Heart right ventricle (tissue), 16 donors: Measurements from ENCODE around the gene CCT4. TPM values are rescaled to one million over a fixed set of nuclear protein-coding genes. Genes with fewer than 3 reads are reported as not detected.
A peak's percentile ranks its signal among the peaks of the same experiment; 100 is the strongest.
"Not testable (repeated sequence)": the region's sequence is repeated elsewhere in the genome, so short reads cannot be mapped to it uniquely, and the experiment has no call there.

Experiments used
- ATAC-seq, 8 donors: fragments of 200-7000 bp; cut with Tn5 transposase; one replicate each; pipeline ENCODE4 v1.9.1; 2020; ENCODE audit warnings: mild to moderate bottlenecking in 8 of 8, moderate library complexity in 8 of 8, moderate number of reproducible peaks in 1 of 8
- DNase-seq, 2 donors: peaks; one replicate each; pipeline ENCODE4 v3.0.0-alpha.2; 2020
- H3K27ac ChIP-seq, 10 donors: fragments of 200-600 bp; sonication (generic) in 2 of 10; one replicate each; pipeline versions ENCODE4 v1.5.0 to v1.8.0; 2020 to 2022; ENCODE audit warnings: mild to moderate bottlenecking in 3 of 10
- H3K27me3 ChIP-seq, 7 donors: fragments of 200-600 bp; one replicate each; pipeline ENCODE4 v1.8.0; 2021 to 2022; ENCODE audit warnings: mild to moderate bottlenecking in 2 of 7
- H3K36me3 ChIP-seq, 9 donors: fragments of 200-600 bp; sonication (generic) in 1 of 9; one replicate each; pipeline versions ENCODE4 v1.5.0 to v1.8.0; 2020 to 2022; ENCODE audit warnings: mild to moderate bottlenecking in 2 of 9
- H3K4me1 ChIP-seq, 9 donors: fragments of 200-600 bp; sonication (generic) in 1 of 9; one replicate each; pipeline versions ENCODE4 v1.5.0 to v1.8.0; 2020 to 2022; ENCODE audit warnings: mild to moderate bottlenecking in 4 of 9
- H3K4me3 ChIP-seq, 10 donors: fragments of 200-600 bp; sonication (generic) in 2 of 10; one replicate each; pipeline versions ENCODE4 v1.5.0 to v1.8.0; 2020 to 2022; ENCODE audit warnings: mild to moderate bottlenecking in 7 of 10, moderate library complexity in 2 of 10
- H3K9me3 ChIP-seq, 11 donors: fragments of 200-600 bp in 10 of 11; sonication (generic) in 2 of 11; one replicate each; pipeline versions ENCODE4 v1.5.0 to v1.8.0; 2013 to 2022; ENCODE audit warnings: mild to moderate bottlenecking in 2 of 11, control low read depth in 1 of 11, moderate library complexity in 1 of 11
- whole genome bisulfite sequencing, 2 donors: extraction: QIAGEN DNeasy Blood & Tissue Kit; methylation state at CpG; one replicate each; pipeline ENCODE4 v1.1.7; 2013; ENCODE audit warnings: inconsistent platforms in 1 of 2; 5-methylcytosine and 5-hydroxymethylcytosine counted together
- intact Hi-C, 10 donors: fragments of 100-400 bp; cut with DNase I; formaldehyde crosslinking; loops; one replicate each; pipeline versions ENCODE4 v1.11.1 to v1.14.2; 2022
- polyA plus RNA-seq, 2 donors: library from polyadenylated mRNA; stranded (reverse); fragments of 200-250 nt; gene quantifications; one replicate each; pipeline ENCODE4 v1.2.3, GENCODE V29; 2013
- total RNA-seq, 10 donors: library from RNA; stranded (reverse); fragmentation: NEBNext Ultra II Directional in 3 of 10; extraction: Animal tissue kit (Norgen Biotek cat#: 25700) in 3 of 10; gene quantifications; one replicate each; pipeline versions ENCODE4 v1.2.1 to v1.2.4, GENCODE V29; 2021 to 2023
- TF ChIP-seq, protein P1 (sequence below), 9 donors: fragments of 200-600 bp; sonication (generic) in 2 of 9; IDR thresholded peaks; one replicate each; pipeline versions ENCODE4 v1.5.0 to v1.8.0; 2021 to 2022; ENCODE audit warnings: antibody characterized with exemption in 9 of 9, mild to moderate bottlenecking in 5 of 9, moderate library complexity in 1 of 9
- donor health status: Arrhythmogenic right ventricular cardiomyopathy.
- donor health status: ischemic (EF 13 %, LVEDD 7.1; RV severe dilation, severe dysfunction).
- donor health status: healthy with polysubstance abuse.
- donor health status: DM: no; HTN: yes; CAD: no.
- donor health status: DM: no; HTN: no; CAD: no.
- donor health status: ischemic (EF 25% LVEDD 6.9; RV normal size, moderate dysfunction).
- donor health status: ischemic (EF 25% LVEDD 5.7; RV mildly dilated, moderate dysfunction).
- donor health status: healthy.
- donor health status: DM: yes; HTN: yes; CAD: no.
- donor health status: Ischemic cardiomyopathy.
- donor health status: ischemic (EF 35%, LVEDD 5.7; RV mildly dilated, moderate dysfunction).
- donor health status: nonischemic (EF 11% LVEDD 7.7; RV severe dilation, severe dysfunction).
- donor health status: DM: yes; HTN: yes; CAD: no.
- donor health status: PGD.
- donor health status: ischemic (EF 29% LVEDD 5.4; RV normal size, mild dysfunction).
- donor health status: nonischemic (EF 23%, LVEDD 6.1; RV moderate dilation, normal function).

Gene CCT4
- total and polyA plus RNA-seq, 12 donors = 27.0 to 133 (median 98.7) TPM

- intact Hi-C loops = loop anchor here in 3 of 10 donors (5.0 to 10.0 kb wide), 3 partner anchors 317 to 322 kb away; partner anchors contain the start of gene XPO1 (in 2 of the 3)
- Histone ChIP-seq H3K27ac (peak within 1 kb of the TSS; percentile 7 to 88 (median 80)), H3K36me3 (no peaks in the 10 kb centered on the region), H3K4me3 (peak within 1 kb of the TSS; percentile 58 to 94 (median 84)), H3K27me3 (no peaks in the 10 kb centered on the region), H3K9me3 (no peaks in the 10 kb centered on the region), H3K4me1 (peaks cover 5 to 16% (median 11%) of the 10 kb centered on the region in 9 donors)
- DNase-seq (peak; percentile 88 to 89), ATAC-seq (peak; percentile 96 to 98 (median 98))
- TF ChIP-seq, protein P1, sequence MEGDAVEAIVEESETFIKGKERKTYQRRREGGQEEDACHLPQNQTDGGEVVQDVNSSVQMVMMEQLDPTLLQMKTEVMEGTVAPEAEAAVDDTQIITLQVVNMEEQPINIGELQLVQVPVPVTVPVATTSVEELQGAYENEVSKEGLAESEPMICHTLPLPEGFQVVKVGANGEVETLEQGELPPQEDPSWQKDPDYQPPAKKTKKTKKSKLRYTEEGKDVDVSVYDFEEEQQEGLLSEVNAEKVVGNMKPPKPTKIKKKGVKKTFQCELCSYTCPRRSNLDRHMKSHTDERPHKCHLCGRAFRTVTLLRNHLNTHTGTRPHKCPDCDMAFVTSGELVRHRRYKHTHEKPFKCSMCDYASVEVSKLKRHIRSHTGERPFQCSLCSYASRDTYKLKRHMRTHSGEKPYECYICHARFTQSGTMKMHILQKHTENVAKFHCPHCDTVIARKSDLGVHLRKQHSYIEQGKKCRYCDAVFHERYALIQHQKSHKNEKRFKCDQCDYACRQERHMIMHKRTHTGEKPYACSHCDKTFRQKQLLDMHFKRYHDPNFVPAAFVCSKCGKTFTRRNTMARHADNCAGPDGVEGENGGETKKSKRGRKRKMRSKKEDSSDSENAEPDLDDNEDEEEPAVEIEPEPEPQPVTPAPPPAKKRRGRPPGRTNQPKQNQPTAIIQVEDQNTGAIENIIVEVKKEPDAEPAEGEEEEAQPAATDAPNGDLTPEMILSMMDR (IDR thresholded peaks at IDR 0.05) = peak in 1 of 9 donors; percentile 5
- 0 to 1% methylated on average over 50 of the region's 50 CpGs for WGBS, 2 donors
These were observed 34.5 kb downstream of the CCT4 start, which contains the start of gene FAM161A for GRCh38 chr2:61853847-61854563. FAM161A (minus strand) TSS chr2:61854060; CDS start chr2:61854041, 19 bp downstream.

- Histone ChIP-seq H3K36me3 (no peaks in the 10 kb centered on the region), H3K27me3 (no peaks in the 10 kb centered on the region), H3K4me3 (peak overlapping the region; percentile 58 to 94 (median 84)), H3K9me3 (no peaks in the 10 kb centered on the region), H3K27ac (peak overlapping the region; percentile 7 to 88 (median 80)), H3K4me1 (peaks cover 5 to 16% (median 11%) of the 10 kb centered on the region in 9 donors)
- TF ChIP-seq, protein P1 (IDR thresholded peaks at IDR 0.05) = no peak
- intact Hi-C loops = loop anchor here in 3 of 10 donors (5.0 to 10.0 kb wide), 3 partner anchors 316 to 321 kb away; partner anchors contain the start of gene XPO1 (in 2 of the 3)
- ATAC-seq (peak; percentile 81 to 93 (median 86)), DNase-seq (peak in 1 of 2 donors; percentile 17)
- 25 to 27% methylated on average over 26 of the region's 26 CpGs for WGBS, 2 donors
These were observed 35.2 kb downstream of the CCT4 start for GRCh38 chr2:61853086-61853846.

GRCh38 chr2:61851270-61851669 is 37.2 kb downstream of the CCT4 start:
- H3K4me1 ChIP-seq = peaks cover 5 to 16% (median 11%) of the 10 kb centered on the region in 9 donors
- intact Hi-C loops = loop anchor here in 3 of 10 donors (5.0 to 10.0 kb wide), 3 partner anchors 314 to 319 kb away; partner anchors contain the start of gene XPO1 (in 2 of the 3)
- DNase-seq, H3K36me3 ChIP-seq, H3K27ac ChIP-seq, ATAC-seq, H3K27me3 ChIP-seq, H3K4me3 ChIP-seq, H3K9me3 ChIP-seq: not testable (repeated sequence)
- 95 to 96% methylated on average over 10 of the region's 10 CpGs for WGBS, 2 donors

GRCh38 chr2:61845320-61845719 is 43.1 kb downstream of the CCT4 start:
- peaks cover 0 to 20% (median 0%) of the 10 kb centered on the region in 9 donors for H3K36me3 ChIP-seq
- no peaks in the 10 kb centered on the region for H3K4me1 ChIP-seq
- TF ChIP-seq, protein P1 (IDR thresholded peaks at IDR 0.05) = no peak
- intact Hi-C loops = no loop called here
- H3K9me3 ChIP-seq = no peaks in the 10 kb centered on the region
- ATAC-seq (no peak), DNase-seq (no peak)
- 85% methylated on average over 3 of the region's 3 CpGs for whole genome bisulfite sequencing, 2 donors
- H3K27me3 ChIP-seq = no peaks in the 10 kb centered on the region
- no peak overlapping the region for H3K27ac ChIP-seq
- no peak overlapping the region for H3K4me3 ChIP-seq
